Neuron (in vitro differentiated cells): ENCODE measurements around the gene NKX2-3.

Experiments used
- H2AFZ ChIP-seq: one replicate; pipeline ENCODE4 v1.6.1; 2013; ENCODE audit warnings: low read depth, mild to moderate bottlenecking, inconsistent platforms, low read length, moderate library complexity
- H3K27me3 ChIP-seq: one replicate; pipeline ENCODE4 v1.6.1; 2013; ENCODE audit warnings: low read length; ENCODE audit not compliant: insufficient read depth
- H3K36me3 ChIP-seq: one replicate; pipeline ENCODE4 v1.6.1; 2013; ENCODE audit warnings: low read length; ENCODE audit not compliant: insufficient read depth
- H3K4me1 ChIP-seq: one replicate; pipeline ENCODE4 v1.6.1; 2013; ENCODE audit warnings: low read length; ENCODE audit not compliant: insufficient read depth
- H3K4me3 ChIP-seq: 2 replicates; pipeline ENCODE4 v1.5.1; 2013; ENCODE audit warnings: mild to moderate bottlenecking, low read length, moderate library complexity
- H3K9me3 ChIP-seq: one replicate; pipeline ENCODE4 v1.6.1; 2013; ENCODE audit warnings: low read length

Gene NKX2-3

GRCh38 chr10:99521765-99522469 lies 10.8 kb upstream of the NKX2-3 start:
- Histone ChIP-seq H3K9me3 (no peaks in the 10 kb centered on the region), H3K36me3 (no peaks in the 10 kb centered on the region), H3K27me3 (peaks cover 90% of the 10 kb centered on the region), H2AFZ (no peak overlapping the region), H3K4me1 (peaks cover 3% of the 10 kb centered on the region), H3K4me3 (no peak overlapping the region)

GRCh38 chr10:99522470-99523250 lies 10.1 kb upstream of the NKX2-3 start:
- H3K27me3 ChIP-seq, result peaks cover 90% of the 10 kb centered on the region
- H3K36me3 ChIP-seq, result no peaks in the 10 kb centered on the region
- no peak overlapping the region for H3K4me3 ChIP-seq
- H3K4me1 ChIP-seq, result peaks cover 3% of the 10 kb centered on the region
- H3K9me3 ChIP-seq, result no peaks in the 10 kb centered on the region
- H2AFZ ChIP-seq, result no peak overlapping the region

- Histone ChIP-seq H3K9me3 (no peaks in the 10 kb centered on the region), H3K27me3 (peaks cover 93% of the 10 kb centered on the region), H3K4me1 (peaks cover 3% of the 10 kb centered on the region), H3K36me3 (no peaks in the 10 kb centered on the region), H2AFZ (no peak overlapping the region), H3K4me3 (no peak overlapping the region)
Measured at GRCh38 chr10:99523251-99523773, 9.4 kb upstream of the NKX2-3 start.

GRCh38 chr10:99524050-99524666 lies 8.6 kb upstream of the NKX2-3 start:
- Histone ChIP-seq H3K9me3 (no peaks in the 10 kb centered on the region), H3K4me3 (no peak overlapping the region), H3K4me1 (peaks cover 3% of the 10 kb centered on the region), H3K27me3 (peaks cover 99% of the 10 kb centered on the region), H2AFZ (no peak overlapping the region), H3K36me3 (no peaks in the 10 kb centered on the region)

- Histone ChIP-seq H3K36me3 (no peaks in the 10 kb centered on the region), H3K27me3 (peaks cover 99% of the 10 kb centered on the region), H3K4me3 (no peak overlapping the region), H3K9me3 (no peaks in the 10 kb centered on the region), H3K4me1 (peaks cover 3% of the 10 kb centered on the region), H2AFZ (no peak overlapping the region)
Measured at GRCh38 chr10:99524736-99525380, 7.9 kb upstream of the NKX2-3 start.

- no peak overlapping the region for H3K4me3 ChIP-seq
- no peak overlapping the region for H2AFZ ChIP-seq
- peaks cover 99% of the 10 kb centered on the region for H3K27me3 ChIP-seq
- H3K4me1 ChIP-seq, result peaks cover 3% of the 10 kb centered on the region
- no peaks in the 10 kb centered on the region for H3K36me3 ChIP-seq
- no peaks in the 10 kb centered on the region for H3K9me3 ChIP-seq
Measured at GRCh38 chr10:99525897-99526296, 6.8 kb upstream of the NKX2-3 start.

- Histone ChIP-seq H3K36me3 (no peaks in the 10 kb centered on the region), H2AFZ (no peak overlapping the region), H3K27me3 (peaks cover 99% of the 10 kb centered on the region), H3K4me1 (peaks cover 3% of the 10 kb centered on the region), H3K9me3 (peaks cover 4% of the 10 kb centered on the region), H3K4me3 (no peak overlapping the region)
Measured at GRCh38 chr10:99526861-99527504, 5.8 kb upstream of the NKX2-3 start.

GRCh38 chr10:99527526-99528493 lies 4.9 kb upstream of the NKX2-3 start:
- H3K4me1 ChIP-seq, result peaks cover 3% of the 10 kb centered on the region
- no peak overlapping the region for H2AFZ ChIP-seq
- H3K4me3 ChIP-seq, result no peak overlapping the region
- no peaks in the 10 kb centered on the region for H3K36me3 ChIP-seq
- H3K27me3 ChIP-seq, result peaks cover 99% of the 10 kb centered on the region
- H3K9me3 ChIP-seq, result peaks cover 5% of the 10 kb centered on the region

- Histone ChIP-seq H3K4me3 (no peak overlapping the region), H3K27me3 (peaks cover 99% of the 10 kb centered on the region), H3K36me3 (no peaks in the 10 kb centered on the region), H2AFZ (no peak overlapping the region), H3K9me3 (peaks cover 5% of the 10 kb centered on the region), H3K4me1 (no peaks in the 10 kb centered on the region)
Measured at GRCh38 chr10:99528494-99529441, 4.0 kb upstream of the NKX2-3 start.

GRCh38 chr10:99529591-99530107 lies 3.1 kb upstream of the NKX2-3 start:
- Histone ChIP-seq H2AFZ (no peak overlapping the region), H3K9me3 (peaks cover 5% of the 10 kb centered on the region), H3K36me3 (no peaks in the 10 kb centered on the region), H3K4me1 (no peaks in the 10 kb centered on the region), H3K4me3 (no peak overlapping the region), H3K27me3 (peaks cover 99% of the 10 kb centered on the region)
